Measurements from ENCODE around the gene CARD6.

GRCh38 chr5:40841068-40841805, at the start of gene CARD6:
- no peak for TF ChIP-seq CTCF (IDR thresholded peaks at IDR 0.05; ENCODE audit: insufficient read depth, low read depth, low read length)
- TF ChIP-seq EZH2 (IDR thresholded peaks at IDR 0.05; ENCODE audit: insufficient read depth, low read length): no peak
